ENCODE data around the gene NKAIN4.

GRCh38 chr20:63234693-63235398 lies 19.4 kb downstream of the NKAIN4 start:
- TF ChIP-seq, protein P1, sequence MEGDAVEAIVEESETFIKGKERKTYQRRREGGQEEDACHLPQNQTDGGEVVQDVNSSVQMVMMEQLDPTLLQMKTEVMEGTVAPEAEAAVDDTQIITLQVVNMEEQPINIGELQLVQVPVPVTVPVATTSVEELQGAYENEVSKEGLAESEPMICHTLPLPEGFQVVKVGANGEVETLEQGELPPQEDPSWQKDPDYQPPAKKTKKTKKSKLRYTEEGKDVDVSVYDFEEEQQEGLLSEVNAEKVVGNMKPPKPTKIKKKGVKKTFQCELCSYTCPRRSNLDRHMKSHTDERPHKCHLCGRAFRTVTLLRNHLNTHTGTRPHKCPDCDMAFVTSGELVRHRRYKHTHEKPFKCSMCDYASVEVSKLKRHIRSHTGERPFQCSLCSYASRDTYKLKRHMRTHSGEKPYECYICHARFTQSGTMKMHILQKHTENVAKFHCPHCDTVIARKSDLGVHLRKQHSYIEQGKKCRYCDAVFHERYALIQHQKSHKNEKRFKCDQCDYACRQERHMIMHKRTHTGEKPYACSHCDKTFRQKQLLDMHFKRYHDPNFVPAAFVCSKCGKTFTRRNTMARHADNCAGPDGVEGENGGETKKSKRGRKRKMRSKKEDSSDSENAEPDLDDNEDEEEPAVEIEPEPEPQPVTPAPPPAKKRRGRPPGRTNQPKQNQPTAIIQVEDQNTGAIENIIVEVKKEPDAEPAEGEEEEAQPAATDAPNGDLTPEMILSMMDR (conservative IDR thresholded peaks at IDR 0.05) = peak; percentile 79
- TF ChIP-seq EZH2 (IDR thresholded peaks at IDR 0.05; ENCODE audit: low read depth) = no peak

All from PC-9 (cell line).